ENCODE data around the gene DIP2C.

Gene DIP2C

GRCh38 chr10:555682-556350 is 133.7 kb downstream of the DIP2C start:
- no peak for DNase-seq (ENCODE audit: low read depth in 2 of 2)

GRCh38 chr10:555281-555680 is 134.2 kb downstream of the DIP2C start:
- DNase-seq (ENCODE audit: low read depth in 2 of 2) = no peak

- DNase-seq (ENCODE audit: low read depth in 2 of 2) = no peak
Measured at GRCh38 chr10:554182-554848, 135.2 kb downstream of the DIP2C start.

GRCh38 chr10:553233-553632 is 136.2 kb downstream of the DIP2C start:
- no peak for DNase-seq (ENCODE audit: low read depth in 2 of 2)

- DNase-seq (ENCODE audit: low read depth in 2 of 2) = no peak
Measured at GRCh38 chr10:552679-553078, 136.8 kb downstream of the DIP2C start.

GRCh38 chr10:551373-552252 is 137.9 kb downstream of the DIP2C start:
- no peak for DNase-seq (ENCODE audit: low read depth in 2 of 2)

GRCh38 chr10:550665-551372 is 138.6 kb downstream of the DIP2C start:
- DNase-seq (ENCODE audit: low read depth in 2 of 2) = no peak

- DNase-seq (ENCODE audit: low read depth in 2 of 2) = no peak
Measured at GRCh38 chr10:549391-549790, 140.1 kb downstream of the DIP2C start.

- no peak for DNase-seq (ENCODE audit: low read depth in 2 of 2)
Measured at GRCh38 chr10:548238-548901, 141.1 kb downstream of the DIP2C start.

- no peak for DNase-seq (ENCODE audit: low read depth in 2 of 2)
Measured at GRCh38 chr10:547591-548081, 141.8 kb downstream of the DIP2C start.

GRCh38 chr10:546971-547590 is 142.4 kb downstream of the DIP2C start:
- no peak for DNase-seq (ENCODE audit: low read depth in 2 of 2)

- no peak for DNase-seq (ENCODE audit: low read depth in 2 of 2)
Measured at GRCh38 chr10:546451-546850, 143.0 kb downstream of the DIP2C start.

GRCh38 chr10:543862-544822 is 145.3 kb downstream of the DIP2C start:
- DNase-seq (ENCODE audit: low read depth in 2 of 2) = no peak

- DNase-seq (ENCODE audit: low read depth in 2 of 2) = no peak
Measured at GRCh38 chr10:543131-543530, 146.3 kb downstream of the DIP2C start.

GRCh38 chr10:541750-542371 is 147.6 kb downstream of the DIP2C start:
- DNase-seq (ENCODE audit: low read depth in 2 of 2) = no peak

- no peak for DNase-seq (ENCODE audit: low read depth in 2 of 2)
Measured at GRCh38 chr10:541041-541440, 148.4 kb downstream of the DIP2C start.

GRCh38 chr10:538895-539294 is 150.6 kb downstream of the DIP2C start:
- DNase-seq (ENCODE audit: low read depth in 2 of 2) = no peak

GRCh38 chr10:536935-537334 is 152.5 kb downstream of the DIP2C start:
- DNase-seq (ENCODE audit: low read depth in 2 of 2) = no peak

- no peak for DNase-seq (ENCODE audit: low read depth in 2 of 2)
Measured at GRCh38 chr10:536371-536925, 153.0 kb downstream of the DIP2C start.

Measured in stimulated activated CD4-positive, alpha-beta T cell treated with anti-CD3 and anti-CD28 coated beads, Interleukin-1b, Interleukin-23, amount 100 ng/mL, for 4 hours (primary cell).